ENCODE results near the gene BTAF1.
"Not testable (repeated sequence)": the region's sequence is repeated elsewhere in the genome, so short reads cannot be mapped to it uniquely, and the experiment has no call there.

BTAF1 gene

GRCh38 chr10:91980319-91980718, 56.7 kb downstream of the BTAF1 start:
- DNase-seq = no peak

- DNase-seq = no peak
Measured at GRCh38 chr10:91983416-91983815, 59.8 kb downstream of the BTAF1 start.

GRCh38 chr10:91987397-91988037, 63.9 kb downstream of the BTAF1 start:
- DNase-seq = no peak

GRCh38 chr10:91992031-91992430, 68.5 kb downstream of the BTAF1 start:
- no peak for DNase-seq

- no peak for DNase-seq
Measured at GRCh38 chr10:91996266-91996665, 72.7 kb downstream of the BTAF1 start.

- no peak for DNase-seq
Measured at GRCh38 chr10:92001581-92001980, 78.0 kb downstream of the BTAF1 start.

- no peak for DNase-seq
Measured at GRCh38 chr10:92001995-92002394, 78.4 kb downstream of the BTAF1 start.

- DNase-seq = no peak
Measured at GRCh38 chr10:92003258-92003657, 79.7 kb downstream of the BTAF1 start.

- no peak for DNase-seq
Measured at GRCh38 chr10:92005978-92006377, 82.4 kb downstream of the BTAF1 start.

- DNase-seq = no peak
Measured at GRCh38 chr10:92009445-92009844, 85.9 kb downstream of the BTAF1 start.

- no peak for DNase-seq
Measured at GRCh38 chr10:92010047-92010735, 86.6 kb downstream of the BTAF1 start.

GRCh38 chr10:92011560-92012214, 88.1 kb downstream of the BTAF1 start:
- DNase-seq = no peak

GRCh38 chr10:92014620-92015019, 91.0 kb downstream of the BTAF1 start:
- DNase-seq = no peak

GRCh38 chr10:92024700-92025099, 101.1 kb downstream of the BTAF1 start:
- DNase-seq = no peak

GRCh38 chr10:92025340-92025739, 101.8 kb downstream of the BTAF1 start:
- not testable (repeated sequence) for DNase-seq

GRCh38 chr10:92027141-92027540, 103.6 kb downstream of the BTAF1 start:
- DNase-seq = no peak

- DNase-seq = no peak
Measured at GRCh38 chr10:92031580-92031979, 108.0 kb downstream of the BTAF1 start.

- DNase-seq = not testable (repeated sequence)
Measured at GRCh38 chr10:92033070-92033469, 109.5 kb downstream of the BTAF1 start.

- no peak for DNase-seq
Measured at GRCh38 chr10:92038949-92039348, 115.4 kb downstream of the BTAF1 start.

- DNase-seq = no peak
Measured at GRCh38 chr10:92042541-92042940, 119.0 kb downstream of the BTAF1 start.

- DNase-seq = no peak
Measured at GRCh38 chr10:92045641-92046106, 122.1 kb downstream of the BTAF1 start.

GRCh38 chr10:92047215-92047614, 123.6 kb downstream of the BTAF1 start:
- no peak for DNase-seq

GRCh38 chr10:92052088-92052487, 128.5 kb downstream of the BTAF1 start:
- no peak for DNase-seq

- DNase-seq = no peak
Measured at GRCh38 chr10:92052741-92053140, 129.2 kb downstream of the BTAF1 start.

Data from activated naive CD4-positive, alpha-beta T cell (primary cell).